Ovary (tissue), 1 donor: ENCODE data around the gene CORO6.

Source experiments
- EP300 ChIP-seq: sonication (generic); formaldehyde crosslinking; IDR thresholded peaks from one replicate; pipeline ENCODE4 v1.6.1; 2017; ENCODE audit warnings: antibody characterized with exemption
- POLR2A ChIP-seq: fragments of 450-650 bp; IDR thresholded peaks from one replicate; pipeline ENCODE4 v1.6.1; 2017; ENCODE audit warnings: antibody characterized with exemption, mild to moderate bottlenecking, moderate library complexity

GRCh38 chr17:29614349-29615047 lies 8.2 kb downstream of the CORO6 start:
- no peak for TF ChIP-seq POLR2A
- TF ChIP-seq EP300, result no peak
